Caco-2 (cell line): Measurements from ENCODE around the gene SLC39A6. TPM values are rescaled to one million over a fixed set of nuclear protein-coding genes. Genes with fewer than 3 reads are reported as not detected.

Experiments used
- BruUV-seq: library from RNA; stranded (reverse); fragments of 400-500 nt; replicated peaks from 2 replicates; lab custom pipeline; 2021; lab: Mats Ljungman, UMichigan
- CTCF ChIA-PET: fragments of 300-600 bp; sonication (Branson Sonifier 250); formaldehyde crosslinking; loops from one replicate; lab custom pipeline; 2022; ENCODE audit warnings: antibody characterized with exemption; lab: Charles Lee
- POLR2A ChIA-PET: fragments of 300-600 bp; sonication (Branson Sonifier 250); formaldehyde crosslinking; loops from one replicate; lab custom pipeline; 2022; ENCODE audit warnings: antibody characterized with exemption; lab: Charles Lee
- DNase-seq, 2 experiments: peaks; one replicate each; pipeline versions ENCODE4 v3.0.0 to v3.0.0-alpha.2; 2020 to 2022
- H3K27me3 ChIP-seq: replicated peaks from 2 replicates; pipeline ENCODE4 v1.6.0; 2011; ENCODE audit warnings: low read length; ENCODE audit not compliant: control insufficient read depth, insufficient read depth
- H3K36me3 ChIP-seq: 2 replicates; pipeline ENCODE4 v1.5.1; 2011; ENCODE audit warnings: low read length; ENCODE audit not compliant: control insufficient read depth, insufficient read depth
- H3K4me1 ChIP-seq: fragments of 250-450 bp; sonication (Bioruptor Pico); 2 replicates; pipeline ENCODE4 v1.5.1; 2020; ENCODE audit warnings: mild to moderate bottlenecking
- H3K4me3 ChIP-seq: 2 replicates; pipeline ENCODE4 v1.5.1; 2011; ENCODE audit warnings: low read depth, mild to moderate bottlenecking, control low read depth, low read length
- H3K9me3 ChIP-seq: fragments of 250-450 bp; sonication (Bioruptor Pico); 2 replicates; pipeline ENCODE4 v1.5.1; 2020; ENCODE audit warnings: mild to moderate bottlenecking, moderate library complexity
- H3K27ac Mint-ChIP-seq: one replicate; pipeline ENCODE4 v1.8.0; 2022; ENCODE audit warnings: mixed read lengths; ENCODE audit not compliant: unreplicated experiment
- H3K27me3 Mint-ChIP-seq: one replicate; pipeline ENCODE4 v1.8.0; 2022; ENCODE audit warnings: mixed read lengths; ENCODE audit not compliant: insufficient read depth, unreplicated experiment
- H3K36me3 Mint-ChIP-seq: one replicate; pipeline ENCODE4 v1.8.0; 2022; ENCODE audit warnings: mild to moderate bottlenecking, mixed read lengths; ENCODE audit not compliant: insufficient read depth, unreplicated experiment
- H3K4me1 Mint-ChIP-seq: one replicate; pipeline ENCODE4 v1.8.0; 2022; ENCODE audit warnings: low read depth, mixed read lengths; ENCODE audit not compliant: unreplicated experiment
- H3K4me3 Mint-ChIP-seq: one replicate; pipeline ENCODE4 v1.8.0; 2022; ENCODE audit warnings: mild to moderate bottlenecking, moderate library complexity, mixed read lengths; ENCODE audit not compliant: unreplicated experiment
- H3K9me3 Mint-ChIP-seq: one replicate; pipeline ENCODE4 v1.8.0; 2022; ENCODE audit warnings: mixed read lengths; ENCODE audit not compliant: unreplicated experiment
- intact Hi-C: fragments of 100-400 bp; cut with micrococcal nuclease; formaldehyde crosslinking; loops from one replicate; pipeline ENCODE4 v1.10.0; 2022; ENCODE audit not compliant: unreplicated experiment
- total RNA-seq: library from RNA; stranded (reverse); gene quantifications from 2 replicates; pipeline ENCODE4 v1.2.3, GENCODE V29; 2022
- TF ChIP-seq, protein P1 (sequence below), 2 experiments: fragments of 200-600 bp in 1 of 2; IDR thresholded peaks; 1 replicate in 1 of 2; 2 replicates in 1 of 2; pipeline versions ENCODE4 v1.5.1 to v1.8.0; 2011 to 2022; ENCODE audit warnings: antibody characterized with exemption in 1 of 2, control low read depth in 1 of 2, inconsistent platforms in 1 of 2, low read depth in 1 of 2, low read length in 1 of 2, mild to moderate bottlenecking in 1 of 2, moderate library complexity in 1 of 2; ENCODE audit not compliant: insufficient read depth in 1 of 2, severe bottlenecking in 1 of 2, unreplicated experiment in 1 of 2

The SLC39A6 gene
- total RNA-seq, 1 experiment from 2014 or later, result 19.5 TPM

DNA sequence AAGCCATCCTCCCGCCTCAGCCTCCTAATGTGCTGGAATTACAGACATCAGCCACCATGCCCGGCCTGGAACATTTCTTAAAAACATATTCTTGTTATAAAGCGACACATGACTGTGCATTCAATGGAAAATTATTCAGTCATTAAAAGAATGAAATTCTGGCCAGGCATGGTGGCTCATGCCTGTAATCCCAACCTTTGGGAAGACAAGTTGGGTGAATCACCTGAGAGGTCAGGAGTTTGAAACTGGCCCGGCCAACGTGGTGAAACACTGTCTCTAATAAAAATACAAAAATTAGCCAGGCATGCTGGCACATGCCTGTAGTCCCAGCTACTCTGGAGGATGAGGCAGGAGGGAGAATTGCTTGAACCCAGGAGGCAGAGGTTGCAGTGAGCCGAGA lies 40.1 kb downstream of the SLC39A6 start:
- Mint-ChIP-seq H3K4me1 (no peaks in the 10 kb centered on the region), H3K9me3 (no peaks in the 10 kb centered on the region), H3K36me3 (no peaks in the 10 kb centered on the region), H3K27ac (no peak overlapping the region), H3K27me3 (peaks cover 6% of the 10 kb centered on the region), H3K4me3 (no peak overlapping the region)
- ChIA-PET POLR2A (no interaction called here), CTCF (no interaction called here)
- TF ChIP-seq, protein P1, sequence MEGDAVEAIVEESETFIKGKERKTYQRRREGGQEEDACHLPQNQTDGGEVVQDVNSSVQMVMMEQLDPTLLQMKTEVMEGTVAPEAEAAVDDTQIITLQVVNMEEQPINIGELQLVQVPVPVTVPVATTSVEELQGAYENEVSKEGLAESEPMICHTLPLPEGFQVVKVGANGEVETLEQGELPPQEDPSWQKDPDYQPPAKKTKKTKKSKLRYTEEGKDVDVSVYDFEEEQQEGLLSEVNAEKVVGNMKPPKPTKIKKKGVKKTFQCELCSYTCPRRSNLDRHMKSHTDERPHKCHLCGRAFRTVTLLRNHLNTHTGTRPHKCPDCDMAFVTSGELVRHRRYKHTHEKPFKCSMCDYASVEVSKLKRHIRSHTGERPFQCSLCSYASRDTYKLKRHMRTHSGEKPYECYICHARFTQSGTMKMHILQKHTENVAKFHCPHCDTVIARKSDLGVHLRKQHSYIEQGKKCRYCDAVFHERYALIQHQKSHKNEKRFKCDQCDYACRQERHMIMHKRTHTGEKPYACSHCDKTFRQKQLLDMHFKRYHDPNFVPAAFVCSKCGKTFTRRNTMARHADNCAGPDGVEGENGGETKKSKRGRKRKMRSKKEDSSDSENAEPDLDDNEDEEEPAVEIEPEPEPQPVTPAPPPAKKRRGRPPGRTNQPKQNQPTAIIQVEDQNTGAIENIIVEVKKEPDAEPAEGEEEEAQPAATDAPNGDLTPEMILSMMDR (IDR thresholded peaks at IDR 0.05; ENCODE audit: insufficient read depth in 1 of 2, low read depth in 1 of 2, low read length in 1 of 2, severe bottlenecking in 1 of 2, unreplicated experiment in 1 of 2), result no peak
- intact Hi-C loops, result no loop called here
- no peak for DNase-seq
- H3K4me3 ChIP-seq, result no peak overlapping the region
- no peaks in the 10 kb centered on the region for H3K4me1 ChIP-seq
- no peaks in the 10 kb centered on the region for H3K9me3 ChIP-seq
- H3K27me3 ChIP-seq, result no peaks in the 10 kb centered on the region
- BruUV-seq, result no TSS peak
- H3K36me3 ChIP-seq, result no peaks in the 10 kb centered on the region

DNA sequence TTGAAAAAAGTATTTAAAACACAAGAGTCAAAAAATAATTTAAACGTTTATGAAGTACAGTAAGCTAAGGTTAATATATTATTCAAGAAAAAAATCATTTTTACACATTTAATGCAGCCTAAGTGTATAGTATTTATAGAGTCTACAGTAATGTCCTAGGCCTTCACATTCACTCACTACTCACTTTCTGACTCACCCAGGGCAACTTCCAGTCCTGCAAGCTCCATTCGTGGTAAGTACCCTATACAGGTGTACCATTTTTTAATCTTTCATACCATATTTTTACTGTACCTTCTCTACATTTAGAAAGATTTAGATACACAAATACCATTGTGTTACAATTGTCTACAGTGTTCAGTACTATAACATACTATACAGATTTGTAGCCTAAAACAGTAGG lies 40.9 kb downstream of the SLC39A6 start:
- H3K4me3 Mint-ChIP-seq, result no peak overlapping the region
- ChIA-PET POLR2A (no interaction called here), CTCF (no interaction called here)

DNA sequence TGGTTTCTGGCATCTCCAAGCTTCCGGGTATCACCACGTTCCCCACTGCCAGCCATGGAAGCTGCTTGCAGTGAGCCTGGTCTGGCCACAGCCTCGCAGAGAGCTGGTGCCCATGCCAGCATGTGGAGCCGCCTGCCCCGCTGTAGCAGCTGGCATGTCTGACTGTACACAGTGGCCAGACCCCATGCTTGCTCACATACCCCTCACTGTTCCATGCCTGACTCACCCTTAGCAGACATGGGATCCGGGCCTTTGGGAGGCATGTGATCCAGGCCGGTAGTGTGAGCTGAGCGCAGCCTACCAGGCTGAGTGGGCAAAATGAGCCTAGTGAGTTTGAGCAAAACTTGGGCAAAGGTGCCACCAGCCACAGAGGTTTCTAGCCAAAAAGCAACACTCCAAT lies 43.0 kb downstream of the SLC39A6 start:
- intact Hi-C loops, result no loop called here
- Histone ChIP-seq H3K36me3 (no peaks in the 10 kb centered on the region), H3K4me1 (no peaks in the 10 kb centered on the region), H3K4me3 (no peak overlapping the region), H3K9me3 (no peaks in the 10 kb centered on the region), H3K27me3 (no peaks in the 10 kb centered on the region)
- DNase-seq, result no peak
- BruUV-seq, result no TSS peak
- Mint-ChIP-seq H3K27ac (no peak overlapping the region), H3K36me3 (no peaks in the 10 kb centered on the region), H3K27me3 (peaks cover 3% of the 10 kb centered on the region), H3K4me1 (no peaks in the 10 kb centered on the region), H3K4me3 (no peak overlapping the region), H3K9me3 (peaks cover 10% of the 10 kb centered on the region)
- ChIA-PET CTCF (no interaction called here), POLR2A (no interaction called here)
- TF ChIP-seq, protein P1 (IDR thresholded peaks at IDR 0.05; ENCODE audit: insufficient read depth in 1 of 2, low read depth in 1 of 2, low read length in 1 of 2, severe bottlenecking in 1 of 2, unreplicated experiment in 1 of 2), result no peak

More for the DNA sequence above, 40.9 kb downstream of the SLC39A6 start:
- Histone ChIP-seq H3K36me3 (no peaks in the 10 kb centered on the region), H3K9me3 (no peaks in the 10 kb centered on the region), H3K4me3 (no peak overlapping the region), H3K27me3 (no peaks in the 10 kb centered on the region), H3K4me1 (no peaks in the 10 kb centered on the region)
- Mint-ChIP-seq H3K36me3 (no peaks in the 10 kb centered on the region), H3K27ac (no peak overlapping the region), H3K9me3 (no peaks in the 10 kb centered on the region), H3K4me1 (no peaks in the 10 kb centered on the region), H3K27me3 (peaks cover 3% of the 10 kb centered on the region)
- BruUV-seq, result no TSS peak
- TF ChIP-seq, protein P1 (IDR thresholded peaks at IDR 0.05; ENCODE audit: insufficient read depth in 1 of 2, low read depth in 1 of 2, low read length in 1 of 2, severe bottlenecking in 1 of 2, unreplicated experiment in 1 of 2), result no peak
- no peak for DNase-seq
- intact Hi-C loops, result no loop called here
